ENCODE results near the gene FAAP20. TPM values are rescaled to one million over a fixed set of nuclear protein-coding genes. Genes with fewer than 3 reads are reported as not detected.

Gene FAAP20
- polyA plus RNA-seq, 1 donor from 2014 or later, result 45.3 TPM

DNA sequence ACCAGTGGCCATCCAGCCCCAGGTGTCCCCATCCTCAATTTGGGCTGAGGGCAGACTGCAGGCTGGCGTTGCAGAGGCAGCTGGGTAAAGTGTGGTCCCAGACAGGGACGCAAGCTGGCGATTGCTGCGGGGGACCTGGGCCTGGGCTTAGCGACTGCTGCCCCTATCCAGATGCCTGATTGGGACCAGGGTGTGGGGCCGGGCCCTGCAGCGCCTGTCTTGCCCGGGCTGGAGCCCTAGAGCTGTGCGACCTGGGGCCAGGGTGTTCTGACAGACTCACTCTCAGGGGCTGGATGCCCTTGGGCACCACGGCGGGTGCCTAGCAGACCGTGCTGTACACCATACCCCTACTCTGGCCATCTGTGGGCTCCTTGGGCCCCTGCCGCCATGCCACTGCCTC is 16.2 kb upstream of the FAAP20 start:
- Histone ChIP-seq H3K4me2 (ENCODE audit: low read length) (no peak overlapping the region), H3K9ac (ENCODE audit: low read length) (no peak overlapping the region), H3K27me3 (ENCODE audit: insufficient read depth, low read depth, low read length) (no peaks in the 10 kb centered on the region), H3K4me3 (ENCODE audit: low read length) (no peak overlapping the region), H3K9me2 (ENCODE audit: insufficient read depth, low read length) (no peaks in the 10 kb centered on the region), H4K20me1 (ENCODE audit: insufficient read depth) (no peaks in the 10 kb centered on the region), H2AFZ (ENCODE audit: low read depth, low read length) (no peak overlapping the region), H3K79me2 (replicated peaks; ENCODE audit: insufficient read depth, low read length) (no peaks in the 10 kb centered on the region), H3K36me3 (ENCODE audit: insufficient read depth, low read length) (no peaks in the 10 kb centered on the region), H3K9me3 (ENCODE audit: low read length) (no peaks in the 10 kb centered on the region), H3F3A (ENCODE audit: insufficient read depth, low read length, poor library complexity, severe bottlenecking) (no peaks in the 10 kb centered on the region), H3K27ac (ENCODE audit: low read length) (no peak overlapping the region)
- TF ChIP-seq MXI1 (conservative IDR thresholded peaks at IDR 0.05; ENCODE audit: poor library complexity, severe bottlenecking), result no peak
- no peak for TF ChIP-seq POLR2AphosphoS5 (IDR thresholded peaks at IDR 0.05)

DNA sequence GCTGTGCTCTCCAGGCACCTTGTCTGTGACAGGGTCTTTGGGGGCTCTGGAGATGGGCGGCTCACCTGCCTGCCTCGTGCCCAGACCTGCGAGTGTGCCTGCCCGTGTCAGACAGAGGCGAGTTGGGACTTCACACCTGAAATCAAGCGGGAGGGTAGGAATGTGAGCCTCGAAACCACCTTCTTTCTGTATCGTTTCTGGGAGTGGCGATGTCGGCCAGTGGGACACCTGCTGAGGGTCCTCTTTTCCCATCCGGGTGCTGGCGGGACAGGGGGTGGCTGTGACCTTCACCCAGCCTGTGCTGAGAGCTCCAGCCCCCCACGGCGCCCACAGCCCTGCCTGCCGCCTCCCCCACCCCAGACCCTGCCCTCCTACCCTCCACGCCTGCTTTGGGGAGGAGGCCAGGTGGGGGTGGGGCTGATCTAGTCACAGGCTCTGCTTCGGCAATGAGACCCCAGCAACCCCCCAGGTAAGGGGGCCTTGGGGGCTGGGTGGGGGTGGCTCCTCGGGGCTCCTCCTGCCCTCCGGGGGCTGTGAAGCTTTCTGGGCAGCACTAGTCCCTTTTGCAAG is 15.6 kb upstream of the FAAP20 start:
- Histone ChIP-seq H3K9me3 (ENCODE audit: low read length) (no peaks in the 10 kb centered on the region), H3K4me3 (ENCODE audit: low read length) (no peak overlapping the region), H3K27me3 (ENCODE audit: insufficient read depth, low read depth, low read length) (no peaks in the 10 kb centered on the region), H3K27ac (ENCODE audit: low read length) (no peak overlapping the region), H3K79me2 (replicated peaks; ENCODE audit: insufficient read depth, low read length) (no peaks in the 10 kb centered on the region), H3K4me2 (ENCODE audit: low read length) (no peak overlapping the region), H3K9me2 (ENCODE audit: insufficient read depth, low read length) (no peaks in the 10 kb centered on the region), H3F3A (ENCODE audit: insufficient read depth, low read length, poor library complexity, severe bottlenecking) (no peaks in the 10 kb centered on the region), H3K9ac (ENCODE audit: low read length) (no peak overlapping the region), H4K20me1 (ENCODE audit: insufficient read depth) (no peaks in the 10 kb centered on the region), H2AFZ (ENCODE audit: low read depth, low read length) (no peak overlapping the region), H3K36me3 (ENCODE audit: insufficient read depth, low read length) (no peaks in the 10 kb centered on the region)
- TF ChIP-seq, protein P1, sequence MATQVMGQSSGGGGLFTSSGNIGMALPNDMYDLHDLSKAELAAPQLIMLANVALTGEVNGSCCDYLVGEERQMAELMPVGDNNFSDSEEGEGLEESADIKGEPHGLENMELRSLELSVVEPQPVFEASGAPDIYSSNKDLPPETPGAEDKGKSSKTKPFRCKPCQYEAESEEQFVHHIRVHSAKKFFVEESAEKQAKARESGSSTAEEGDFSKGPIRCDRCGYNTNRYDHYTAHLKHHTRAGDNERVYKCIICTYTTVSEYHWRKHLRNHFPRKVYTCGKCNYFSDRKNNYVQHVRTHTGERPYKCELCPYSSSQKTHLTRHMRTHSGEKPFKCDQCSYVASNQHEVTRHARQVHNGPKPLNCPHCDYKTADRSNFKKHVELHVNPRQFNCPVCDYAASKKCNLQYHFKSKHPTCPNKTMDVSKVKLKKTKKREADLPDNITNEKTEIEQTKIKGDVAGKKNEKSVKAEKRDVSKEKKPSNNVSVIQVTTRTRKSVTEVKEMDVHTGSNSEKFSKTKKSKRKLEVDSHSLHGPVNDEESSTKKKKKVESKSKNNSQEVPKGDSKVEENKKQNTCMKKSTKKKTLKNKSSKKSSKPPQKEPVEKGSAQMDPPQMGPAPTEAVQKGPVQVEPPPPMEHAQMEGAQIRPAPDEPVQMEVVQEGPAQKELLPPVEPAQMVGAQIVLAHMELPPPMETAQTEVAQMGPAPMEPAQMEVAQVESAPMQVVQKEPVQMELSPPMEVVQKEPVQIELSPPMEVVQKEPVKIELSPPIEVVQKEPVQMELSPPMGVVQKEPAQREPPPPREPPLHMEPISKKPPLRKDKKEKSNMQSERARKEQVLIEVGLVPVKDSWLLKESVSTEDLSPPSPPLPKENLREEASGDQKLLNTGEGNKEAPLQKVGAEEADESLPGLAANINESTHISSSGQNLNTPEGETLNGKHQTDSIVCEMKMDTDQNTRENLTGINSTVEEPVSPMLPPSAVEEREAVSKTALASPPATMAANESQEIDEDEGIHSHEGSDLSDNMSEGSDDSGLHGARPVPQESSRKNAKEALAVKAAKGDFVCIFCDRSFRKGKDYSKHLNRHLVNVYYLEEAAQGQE (IDR thresholded peaks at IDR 0.05; ENCODE audit: borderline replicate concordance), result no peak
- no peak for TF ChIP-seq MXI1 (conservative IDR thresholded peaks at IDR 0.05; ENCODE audit: poor library complexity, severe bottlenecking)
- no peak for TF ChIP-seq SMC3 (conservative IDR thresholded peaks at IDR 0.05; ENCODE audit: poor library complexity)
- no peak for TF ChIP-seq RAD21 (conservative IDR thresholded peaks at IDR 0.05)
- TF ChIP-seq, protein P2, sequence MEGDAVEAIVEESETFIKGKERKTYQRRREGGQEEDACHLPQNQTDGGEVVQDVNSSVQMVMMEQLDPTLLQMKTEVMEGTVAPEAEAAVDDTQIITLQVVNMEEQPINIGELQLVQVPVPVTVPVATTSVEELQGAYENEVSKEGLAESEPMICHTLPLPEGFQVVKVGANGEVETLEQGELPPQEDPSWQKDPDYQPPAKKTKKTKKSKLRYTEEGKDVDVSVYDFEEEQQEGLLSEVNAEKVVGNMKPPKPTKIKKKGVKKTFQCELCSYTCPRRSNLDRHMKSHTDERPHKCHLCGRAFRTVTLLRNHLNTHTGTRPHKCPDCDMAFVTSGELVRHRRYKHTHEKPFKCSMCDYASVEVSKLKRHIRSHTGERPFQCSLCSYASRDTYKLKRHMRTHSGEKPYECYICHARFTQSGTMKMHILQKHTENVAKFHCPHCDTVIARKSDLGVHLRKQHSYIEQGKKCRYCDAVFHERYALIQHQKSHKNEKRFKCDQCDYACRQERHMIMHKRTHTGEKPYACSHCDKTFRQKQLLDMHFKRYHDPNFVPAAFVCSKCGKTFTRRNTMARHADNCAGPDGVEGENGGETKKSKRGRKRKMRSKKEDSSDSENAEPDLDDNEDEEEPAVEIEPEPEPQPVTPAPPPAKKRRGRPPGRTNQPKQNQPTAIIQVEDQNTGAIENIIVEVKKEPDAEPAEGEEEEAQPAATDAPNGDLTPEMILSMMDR (IDR thresholded peaks at IDR 0.05; ENCODE audit: poor library complexity, severe bottlenecking), result no peak
- TF ChIP-seq EZH2 (IDR thresholded peaks at IDR 0.05; ENCODE audit: borderline replicate concordance, insufficient read depth, low read length, poor library complexity, severe bottlenecking), result no peak
- no peak for TF ChIP-seq POLR2AphosphoS5 (IDR thresholded peaks at IDR 0.05)
- no peak for TF ChIP-seq EP300 (conservative IDR thresholded peaks at IDR 0.05; ENCODE audit: poor library complexity, severe bottlenecking)
- no peak for TF ChIP-seq TAF1 (IDR thresholded peaks at IDR 0.05; ENCODE audit: low read depth)
